HG02852 (cell line): ENCODE measurements around the gene OMP.
A peak's percentile ranks its signal among the peaks of the same experiment; 100 is the strongest.
"Not testable (repeated sequence)": the region's sequence is repeated elsewhere in the genome, so short reads cannot be mapped to it uniquely, and the experiment has no call there.

Experiments used
- ATAC-seq: cut with Tn5 transposase; IDR thresholded peaks from one replicate; pipeline ENCODE4 v1.9.1; 2021; ENCODE audit warnings: mild to moderate bottlenecking, moderate library complexity; ENCODE audit not compliant: unreplicated experiment

The OMP gene

GRCh38 chr11:77102246-77103210, at the start of gene OMP:
TSS of gene OMP (plus strand) at chr11:77102840. CDS start at chr11:77102840, 0 bp downstream.
- no peak for ATAC-seq

GRCh38 chr11:77053217-77054015, 49.2 kb upstream of the OMP start:
- no peak for ATAC-seq

DNA sequence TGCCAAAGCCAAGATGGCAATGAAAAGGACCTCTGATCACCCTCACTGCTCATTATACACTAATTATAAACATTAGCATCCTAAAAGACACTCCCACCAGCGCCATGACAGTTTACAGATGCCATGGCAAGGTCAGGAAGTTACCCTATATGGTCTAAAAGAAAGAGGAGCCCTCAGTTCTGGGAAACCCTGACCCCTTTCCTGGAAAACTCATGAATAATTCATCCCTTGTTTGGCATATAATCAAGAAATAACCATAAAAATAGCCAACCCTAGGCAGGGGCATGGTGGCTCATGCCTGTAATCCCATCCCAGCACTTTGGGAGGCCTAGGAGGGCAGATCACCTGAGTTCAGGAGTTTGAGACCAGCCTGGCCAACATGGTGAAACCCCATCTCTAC, 48.6 kb upstream of the OMP start:
- no peak for ATAC-seq

DNA sequence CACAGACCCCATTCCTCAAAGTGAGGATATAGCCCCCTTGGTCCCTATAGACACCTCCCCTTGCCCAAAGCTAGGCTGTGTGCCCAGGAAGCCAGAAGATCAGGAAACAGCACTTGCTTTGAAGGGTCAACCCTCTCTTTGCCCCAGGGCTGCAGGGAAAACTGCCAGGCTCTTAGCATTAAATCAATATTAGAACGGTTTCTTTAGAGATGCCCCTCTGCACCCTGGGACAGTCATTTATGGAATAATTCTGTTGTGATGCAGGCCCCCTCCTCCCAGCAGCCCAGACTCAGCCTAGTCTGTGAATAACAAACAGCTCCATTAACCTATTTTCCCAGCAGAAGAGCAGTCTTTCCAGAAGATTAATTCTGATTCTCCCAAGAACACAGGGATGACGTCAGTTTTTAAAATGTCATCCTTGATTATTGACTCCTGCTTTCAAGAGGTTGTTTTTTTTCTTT, 47.5 kb upstream of the OMP start:
- no peak for ATAC-seq

- no peak for ATAC-seq
Measured at GRCh38 chr11:77055913-77056312, 46.7 kb upstream of the OMP start.

DNA sequence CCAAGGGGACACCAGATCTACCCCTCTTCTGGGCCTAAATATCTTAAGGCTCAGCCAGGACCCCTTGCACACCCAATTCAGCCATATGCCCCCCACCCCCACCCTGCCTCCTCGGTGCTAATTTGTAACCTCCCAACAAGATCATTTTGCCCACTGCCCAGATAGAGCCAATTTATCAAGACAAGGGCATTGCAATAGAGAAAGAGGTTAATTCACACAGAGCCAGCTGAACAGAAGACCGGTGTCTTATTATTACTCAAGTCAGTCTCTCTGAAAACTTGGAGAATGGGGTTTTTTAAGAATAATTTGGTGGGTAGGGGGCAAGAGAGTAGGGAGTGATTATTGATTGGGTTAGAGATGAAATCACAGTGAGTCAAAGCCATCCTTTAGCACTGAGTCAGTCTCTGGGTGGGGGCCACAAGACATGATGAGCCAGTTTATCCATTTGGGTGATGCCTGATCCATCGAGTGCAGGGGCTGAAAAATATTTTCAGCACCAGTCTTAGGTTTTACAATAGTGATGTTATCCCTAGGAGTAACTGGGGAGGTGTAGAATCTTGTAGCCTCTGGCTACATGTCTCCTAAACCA, 45.7 kb upstream of the OMP start:
- ATAC-seq = no peak

GRCh38 chr11:77057938-77058474, 44.6 kb upstream of the OMP start:
- no peak for ATAC-seq

DNA sequence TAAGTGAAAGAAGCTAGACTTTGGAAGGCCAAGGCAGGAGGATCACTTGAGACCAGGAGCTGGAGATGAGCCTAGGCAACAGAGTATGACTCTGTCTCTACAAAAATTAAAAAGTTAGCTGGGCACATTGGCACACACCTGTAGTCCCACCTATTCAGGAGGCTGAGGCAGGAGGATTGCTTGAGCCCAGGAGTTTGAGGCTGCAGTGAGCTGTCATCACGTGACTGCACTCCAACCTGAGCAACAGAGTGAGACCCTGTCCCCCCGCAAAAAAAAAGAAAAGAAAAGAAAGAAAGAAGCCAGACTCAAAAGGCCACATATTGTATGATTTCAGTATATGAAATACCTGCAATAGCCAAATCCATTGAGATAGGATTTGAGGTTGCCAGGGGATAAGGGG, 43.7 kb upstream of the OMP start:
- ATAC-seq = no peak

GRCh38 chr11:77059806-77060205, 42.8 kb upstream of the OMP start:
- no peak for ATAC-seq

DNA sequence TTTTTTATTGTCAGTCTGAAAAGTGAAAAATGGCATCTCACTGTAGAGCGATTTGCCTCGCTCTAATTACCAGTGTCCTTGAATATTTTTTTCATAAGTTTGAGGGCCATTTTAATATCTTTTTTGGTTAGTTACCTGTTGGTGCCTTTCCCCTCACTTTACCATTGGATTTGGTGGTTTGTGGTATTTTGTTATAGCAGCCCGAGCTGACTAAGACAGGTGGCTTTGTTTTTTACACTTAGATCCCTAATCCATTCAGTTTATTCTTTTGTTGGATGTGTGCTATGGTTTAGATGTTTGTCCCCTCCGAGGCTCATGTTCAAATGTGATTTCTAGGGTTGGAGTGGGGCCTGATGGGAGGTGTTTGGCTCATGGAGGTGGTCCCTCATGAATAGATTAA, 42.4 kb upstream of the OMP start:
- ATAC-seq = no peak

- ATAC-seq = not testable (repeated sequence)
Measured at GRCh38 chr11:77061258-77061657, 41.4 kb upstream of the OMP start.

DNA sequence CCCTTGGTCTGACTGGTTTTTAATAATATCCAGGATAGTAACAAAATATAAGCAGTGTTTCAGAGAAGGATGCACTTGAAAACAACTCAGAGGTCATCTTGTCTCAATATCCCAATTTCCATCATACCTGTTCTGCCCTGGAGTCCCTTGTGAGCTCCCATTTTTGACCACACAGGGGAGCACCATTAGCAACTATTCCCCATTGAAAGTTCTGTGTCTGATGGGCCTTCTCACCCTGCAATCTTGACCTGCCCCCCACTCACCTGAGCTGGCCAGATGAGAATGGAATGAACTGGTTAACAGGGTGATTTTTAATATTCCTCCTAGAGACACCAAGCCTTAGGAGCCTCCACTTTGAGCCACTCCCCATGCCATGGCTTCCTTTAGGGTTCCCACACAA, 39.7 kb upstream of the OMP start:
- no peak for ATAC-seq

- ATAC-seq = no peak
Measured at GRCh38 chr11:77063407-77063806, 39.2 kb upstream of the OMP start.

GRCh38 chr11:77063861-77064260, 38.8 kb upstream of the OMP start:
- no peak for ATAC-seq

DNA sequence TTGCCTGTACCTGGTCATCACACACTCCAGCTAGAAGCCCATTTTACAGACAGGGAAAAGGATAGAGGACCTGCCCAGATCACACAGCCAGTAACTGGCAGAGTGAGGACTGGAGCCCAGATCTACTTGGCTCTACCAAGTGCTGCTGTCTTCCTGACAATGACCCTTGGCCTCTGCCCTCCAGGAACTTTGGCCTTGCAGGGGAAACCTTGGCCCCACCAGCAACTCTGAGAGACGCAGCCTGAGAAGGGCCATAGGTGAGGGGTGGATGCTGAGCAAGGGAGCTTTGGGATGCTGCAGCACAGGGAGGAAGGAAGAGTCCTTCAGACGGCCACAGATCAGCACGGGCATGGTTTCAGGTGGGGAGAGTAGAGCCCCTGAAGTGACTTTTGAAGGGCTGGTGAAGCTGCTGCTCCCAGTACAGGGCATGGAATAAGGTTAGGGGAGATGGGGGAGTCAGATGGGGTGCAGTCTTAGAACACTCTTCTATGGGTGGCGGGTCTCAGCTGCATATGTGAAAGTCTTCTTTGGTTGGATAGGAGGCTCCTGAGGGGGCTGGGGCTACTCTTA, 37.9 kb upstream of the OMP start:
- ATAC-seq = no peak

- peak; percentile 4 for ATAC-seq
Measured at GRCh38 chr11:77065878-77066228, 36.8 kb upstream of the OMP start.

- ATAC-seq = peak; percentile 90
Measured at GRCh38 chr11:77066229-77067042, 36.2 kb upstream of the OMP start, which contains the start of gene CAPN5. TSS of gene CAPN5 (plus strand) at chr11:77066971. CDS start at chr11:77084887, 17,916 bp downstream.

DNA sequence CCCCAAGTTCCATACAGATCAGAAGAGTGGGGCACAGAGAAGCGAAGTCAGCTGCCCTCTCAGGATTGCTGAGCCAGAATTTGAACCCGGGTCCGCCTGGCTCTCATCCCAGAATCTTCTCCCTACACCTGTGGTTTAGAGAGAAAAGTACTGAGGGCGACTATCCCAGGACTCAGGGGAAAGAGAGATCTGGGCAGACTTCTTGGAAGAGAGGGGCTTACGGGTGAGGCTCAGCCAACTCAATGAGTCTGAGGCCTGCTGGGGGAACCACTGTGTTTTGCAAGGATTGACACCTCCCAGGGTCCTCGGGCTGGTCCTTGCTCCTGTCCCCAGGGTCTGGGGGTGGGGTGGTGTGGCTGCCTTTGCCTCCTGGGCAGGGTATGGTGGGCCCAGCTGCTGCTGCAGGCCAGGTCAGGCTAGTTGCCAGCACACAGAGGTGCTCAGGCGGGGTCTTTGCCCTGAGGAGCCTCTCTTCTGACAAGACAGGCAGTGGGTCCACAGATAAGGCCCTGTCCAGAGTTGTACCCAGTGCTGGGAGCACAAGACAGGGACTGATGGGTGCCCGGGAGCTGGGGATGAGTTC, 34.7 kb upstream of the OMP start:
- no peak for ATAC-seq
